Neural crest cell (in vitro differentiated cells): Measurements from ENCODE around the gene PALM2AKAP2. TPM values are rescaled to one million over a fixed set of nuclear protein-coding genes. Genes with fewer than 3 reads are reported as not detected.

Experiments
- DNase-seq: peaks from one replicate; pipeline ENCODE4 v3.0.0; 2021; ENCODE audit warnings: low read depth, mixed read lengths, low spot score
- H3K27ac Mint-ChIP-seq: one replicate; pipeline ENCODE4 v1.8.0; 2021; ENCODE audit warnings: mild to moderate bottlenecking, mixed read lengths; ENCODE audit not compliant: unreplicated experiment
- H3K27me3 Mint-ChIP-seq: 2 replicates; pipeline ENCODE4 v1.8.0; 2021; ENCODE audit warnings: low read depth, mild to moderate bottlenecking, mixed read lengths
- H3K36me3 Mint-ChIP-seq: 2 replicates; pipeline ENCODE4 v1.8.0; 2021; ENCODE audit warnings: low read depth, mild to moderate bottlenecking, mixed read lengths
- H3K4me1 Mint-ChIP-seq: 2 replicates; pipeline ENCODE4 v1.8.0; 2021; ENCODE audit warnings: mixed read lengths
- H3K4me3 Mint-ChIP-seq: one replicate; pipeline ENCODE4 v1.8.0; 2021; ENCODE audit warnings: mild to moderate bottlenecking, mixed read lengths
- H3K9me3 Mint-ChIP-seq: 2 replicates; pipeline ENCODE4 v1.8.0; 2021; ENCODE audit warnings: mixed read lengths
- total RNA-seq: library from RNA; stranded (reverse); gene quantifications from 2 replicates; pipeline ENCODE4 v1.2.1, GENCODE V29; 2021
- TF ChIP-seq, protein P1 (sequence below): fragments of 200-600 bp; sonication (generic); conservative IDR thresholded peaks from 2 replicates; pipeline ENCODE4 v1.5.0; 2021; ENCODE audit warnings: antibody characterized with exemption, mild to moderate bottlenecking

PALM2AKAP2 gene
- total RNA-seq, 1 donor from 2014 or later, result 5.6 TPM

- Mint-ChIP-seq H3K27me3 (no peaks in the 10 kb centered on the region), H3K4me1 (peaks cover 9% of the 10 kb centered on the region), H3K36me3 (no peaks in the 10 kb centered on the region), H3K9me3 (no peaks in the 10 kb centered on the region), H3K4me3 (no peak overlapping the region), H3K27ac (no peak overlapping the region)
- no peak for DNase-seq
- TF ChIP-seq, protein P1, sequence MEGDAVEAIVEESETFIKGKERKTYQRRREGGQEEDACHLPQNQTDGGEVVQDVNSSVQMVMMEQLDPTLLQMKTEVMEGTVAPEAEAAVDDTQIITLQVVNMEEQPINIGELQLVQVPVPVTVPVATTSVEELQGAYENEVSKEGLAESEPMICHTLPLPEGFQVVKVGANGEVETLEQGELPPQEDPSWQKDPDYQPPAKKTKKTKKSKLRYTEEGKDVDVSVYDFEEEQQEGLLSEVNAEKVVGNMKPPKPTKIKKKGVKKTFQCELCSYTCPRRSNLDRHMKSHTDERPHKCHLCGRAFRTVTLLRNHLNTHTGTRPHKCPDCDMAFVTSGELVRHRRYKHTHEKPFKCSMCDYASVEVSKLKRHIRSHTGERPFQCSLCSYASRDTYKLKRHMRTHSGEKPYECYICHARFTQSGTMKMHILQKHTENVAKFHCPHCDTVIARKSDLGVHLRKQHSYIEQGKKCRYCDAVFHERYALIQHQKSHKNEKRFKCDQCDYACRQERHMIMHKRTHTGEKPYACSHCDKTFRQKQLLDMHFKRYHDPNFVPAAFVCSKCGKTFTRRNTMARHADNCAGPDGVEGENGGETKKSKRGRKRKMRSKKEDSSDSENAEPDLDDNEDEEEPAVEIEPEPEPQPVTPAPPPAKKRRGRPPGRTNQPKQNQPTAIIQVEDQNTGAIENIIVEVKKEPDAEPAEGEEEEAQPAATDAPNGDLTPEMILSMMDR, result no peak
Observed at GRCh38 chr9:109796078-109796477, 16.1 kb downstream of the PALM2AKAP2 start.

DNA sequence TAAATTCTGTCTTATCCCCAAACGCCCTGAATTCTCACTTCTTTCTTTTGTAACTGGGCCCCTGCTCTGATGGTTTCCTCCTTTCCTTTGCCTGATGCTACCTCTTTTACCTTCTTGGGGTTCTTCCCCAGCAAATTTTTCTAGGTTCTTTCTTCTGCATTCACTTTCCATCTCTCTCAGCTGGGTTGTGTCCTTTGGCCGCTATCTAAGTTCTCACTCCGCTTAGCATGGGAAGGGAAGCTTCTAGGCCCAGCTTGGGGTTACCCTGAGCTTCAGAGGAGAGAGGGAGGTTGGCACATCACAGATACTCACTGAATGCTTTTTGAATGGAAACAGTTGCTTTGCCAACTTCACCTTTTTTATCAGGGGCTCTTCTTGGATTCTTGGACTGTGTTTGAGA is 17.0 kb downstream of the PALM2AKAP2 start:
- Mint-ChIP-seq H3K4me1 (peaks cover 9% of the 10 kb centered on the region), H3K9me3 (no peaks in the 10 kb centered on the region), H3K27me3 (no peaks in the 10 kb centered on the region), H3K27ac (peak overlapping the region; percentile 57), H3K36me3 (no peaks in the 10 kb centered on the region), H3K4me3 (no peak overlapping the region)
- TF ChIP-seq, protein P1, result no peak
- no peak for DNase-seq

- Mint-ChIP-seq H3K9me3 (no peaks in the 10 kb centered on the region), H3K4me3 (no peak overlapping the region), H3K4me1 (peaks cover 9% of the 10 kb centered on the region), H3K27ac (no peak overlapping the region), H3K36me3 (no peaks in the 10 kb centered on the region), H3K27me3 (no peaks in the 10 kb centered on the region)
- TF ChIP-seq, protein P1, result no peak
- DNase-seq, result no peak
Observed at GRCh38 chr9:109797509-109797908, 17.5 kb downstream of the PALM2AKAP2 start.

GRCh38 chr9:109799141-109799540 is 19.1 kb downstream of the PALM2AKAP2 start:
- H3K9me3 Mint-ChIP-seq, result no peaks in the 10 kb centered on the region
- H3K4me1 Mint-ChIP-seq, result peaks cover 1% of the 10 kb centered on the region
- no peaks in the 10 kb centered on the region for H3K27me3 Mint-ChIP-seq
- TF ChIP-seq, protein P1, result no peak
- no peaks in the 10 kb centered on the region for H3K36me3 Mint-ChIP-seq
- no peak overlapping the region for H3K4me3 Mint-ChIP-seq
- no peak for DNase-seq
- peak overlapping the region; percentile 87 for H3K27ac Mint-ChIP-seq

DNA sequence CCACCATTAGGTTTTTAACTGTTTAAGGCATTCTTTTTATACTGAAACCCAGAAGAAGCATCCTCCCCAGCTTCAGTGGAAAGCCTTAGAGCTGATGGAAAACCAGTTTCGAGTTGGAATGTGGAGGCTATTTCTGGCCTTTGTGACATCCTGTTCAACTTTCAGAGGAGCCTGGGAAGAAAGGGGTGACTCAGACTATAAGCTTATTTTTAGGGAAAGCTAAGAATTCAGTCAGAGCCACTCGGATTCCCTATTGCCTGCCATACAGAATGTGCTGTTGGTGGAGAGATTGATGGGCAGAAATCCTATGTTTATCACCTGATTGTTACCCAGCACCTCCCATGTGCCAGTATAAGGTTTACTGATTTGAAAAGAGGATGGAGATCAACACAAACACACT is 19.8 kb downstream of the PALM2AKAP2 start:
- DNase-seq, result no peak
- Mint-ChIP-seq H3K36me3 (no peaks in the 10 kb centered on the region), H3K9me3 (no peaks in the 10 kb centered on the region), H3K4me1 (no peaks in the 10 kb centered on the region), H3K27me3 (no peaks in the 10 kb centered on the region), H3K4me3 (no peak overlapping the region), H3K27ac (no peak overlapping the region)
- TF ChIP-seq, protein P1, result no peak

- Mint-ChIP-seq H3K27ac (no peak overlapping the region), H3K9me3 (no peaks in the 10 kb centered on the region), H3K27me3 (no peaks in the 10 kb centered on the region), H3K4me3 (no peak overlapping the region), H3K36me3 (no peaks in the 10 kb centered on the region), H3K4me1 (no peaks in the 10 kb centered on the region)
- TF ChIP-seq, protein P1, result no peak
- DNase-seq, result no peak
Observed at GRCh38 chr9:109801484-109801883, 21.5 kb downstream of the PALM2AKAP2 start.
